Measurements from ENCODE around the gene C21orf91.
"Not testable (repeated sequence)": the region's sequence is repeated elsewhere in the genome, so short reads cannot be mapped to it uniquely, and the experiment has no call there.

C21orf91 gene

DNA sequence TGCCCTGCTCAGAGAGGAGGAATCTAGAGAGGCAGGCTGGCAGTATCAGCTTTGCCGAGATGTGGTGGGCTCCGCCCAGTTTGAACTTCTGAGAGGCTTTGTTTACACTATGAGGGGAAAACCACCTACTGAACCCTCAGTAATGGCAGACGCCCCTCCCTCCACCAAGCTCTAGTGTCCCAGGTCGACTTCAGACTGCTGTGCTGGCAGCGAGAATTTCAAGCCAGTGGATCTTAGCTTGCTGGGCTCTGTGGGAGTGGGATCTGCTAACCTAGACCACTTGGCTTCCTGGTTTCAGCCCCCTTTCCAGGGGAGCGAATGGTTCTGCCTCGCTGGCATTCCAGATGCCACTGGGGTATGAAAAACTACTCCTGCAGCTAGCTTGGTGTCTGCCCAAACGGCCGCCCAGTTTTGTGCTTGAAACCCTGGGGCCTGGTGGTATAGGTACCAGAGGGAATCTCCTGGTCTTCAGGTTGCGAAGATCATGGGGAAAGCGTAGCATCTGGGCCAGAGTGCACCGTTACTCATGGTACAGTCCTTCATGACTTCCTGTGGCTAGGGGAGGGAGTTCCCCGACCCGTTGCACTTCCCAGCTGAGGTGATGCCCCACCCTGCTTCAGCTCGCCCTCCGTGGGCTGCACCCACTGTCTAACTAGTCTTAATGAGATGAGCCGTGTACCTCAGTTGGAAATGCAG, 43.6 kb downstream of the C21orf91 start:
- no peak for DNase-seq

DNA sequence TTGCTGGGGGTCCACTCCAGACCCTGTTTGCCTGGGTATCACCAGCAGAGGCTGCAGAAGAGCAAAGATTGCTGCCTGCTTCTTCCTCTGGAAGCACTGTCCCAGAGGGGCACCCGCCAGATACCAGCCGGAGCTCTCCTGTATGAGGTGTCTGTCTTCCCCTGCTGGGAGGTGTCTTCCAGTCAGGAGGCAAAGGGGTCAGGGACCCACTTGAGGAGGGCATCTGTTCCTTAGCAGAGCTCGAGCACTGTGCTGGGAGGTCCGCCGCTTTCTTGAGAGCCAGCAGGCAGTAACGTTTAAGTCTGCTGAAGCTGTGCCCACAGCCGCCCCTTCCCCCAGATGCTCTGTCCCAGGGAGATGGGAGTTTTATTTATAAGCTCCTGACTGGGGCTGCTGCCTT, 44.1 kb downstream of the C21orf91 start:
- DNase-seq, result not testable (repeated sequence)

- DNase-seq, result no peak
These were observed 49.7 kb downstream of the C21orf91 start for GRCh38 chr21:17769447-17769845.

DNA sequence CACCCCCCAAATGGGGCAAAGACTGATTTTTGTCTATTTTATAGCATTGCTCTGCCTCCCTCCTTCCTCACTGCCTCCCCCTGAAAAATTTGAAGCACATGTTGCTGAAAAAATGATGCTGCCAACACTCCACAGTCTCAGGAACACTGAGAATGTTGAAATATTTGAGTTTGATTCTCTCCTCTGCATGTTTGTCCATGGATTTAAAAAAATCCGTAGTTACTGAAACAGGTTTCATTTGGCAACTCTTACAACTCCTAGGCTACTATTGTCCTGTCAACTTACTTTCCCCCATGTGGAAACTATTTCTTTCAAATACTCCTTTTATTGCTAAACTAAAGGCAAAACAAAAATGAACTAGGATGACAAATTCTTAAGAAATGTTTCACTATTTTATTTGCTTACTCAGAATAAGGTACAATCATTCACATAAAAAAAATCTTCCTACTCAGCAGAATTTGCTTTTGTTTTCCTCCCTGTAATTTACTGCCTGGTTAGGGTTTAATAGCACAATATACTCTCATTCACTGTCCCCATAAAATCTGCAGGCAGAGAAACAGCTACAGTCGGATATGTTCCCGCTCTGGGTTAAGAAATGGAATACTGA, 50.2 kb downstream of the C21orf91 start:
- DNase-seq, result no peak

DNA sequence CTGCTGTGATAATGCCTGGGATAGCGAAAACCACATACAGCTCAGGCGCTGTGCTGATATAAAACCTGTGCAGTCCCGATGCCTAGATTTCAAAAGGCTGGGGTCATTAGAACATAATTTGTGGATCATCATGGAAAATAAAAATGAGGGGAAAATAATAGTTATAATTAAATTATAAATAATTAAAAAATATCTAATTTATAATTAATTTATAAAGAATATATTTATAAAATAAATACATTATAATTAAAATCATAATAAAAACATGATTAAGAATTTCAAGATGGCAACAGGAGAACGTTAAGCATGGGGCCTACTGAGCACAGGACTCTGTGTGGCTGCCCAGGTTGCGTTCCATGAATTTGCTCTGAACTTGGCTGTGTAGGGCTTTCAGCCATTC, 53.9 kb downstream of the C21orf91 start:
- DNase-seq, result no peak

GRCh38 chr21:17763288-17764037, 55.7 kb downstream of the C21orf91 start:
- DNase-seq, result no peak

- DNase-seq, result no peak
These were observed 59.5 kb downstream of the C21orf91 start for GRCh38 chr21:17759511-17760178.

DNA sequence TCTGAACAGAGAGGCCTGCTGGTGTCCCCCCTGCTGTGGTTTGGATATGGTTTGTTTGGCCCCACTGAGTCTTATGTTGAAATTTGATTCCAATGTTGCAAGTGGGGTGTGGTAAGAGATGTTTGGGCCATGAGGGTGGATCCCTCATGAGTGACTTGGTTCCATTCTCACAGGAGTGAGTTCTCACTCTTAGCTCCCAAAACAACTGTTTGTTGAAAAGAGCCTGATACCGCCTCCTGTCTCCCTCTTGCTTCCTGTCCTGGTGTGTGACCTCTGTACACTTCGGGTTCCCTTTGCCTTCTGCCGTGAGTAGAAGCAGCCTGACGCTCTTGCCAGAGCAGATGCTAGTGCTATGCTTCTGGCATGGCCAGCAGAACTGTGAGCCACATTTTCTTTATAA, 60.5 kb downstream of the C21orf91 start:
- no peak for DNase-seq

- DNase-seq, result no peak
These were observed 61.5 kb downstream of the C21orf91 start for GRCh38 chr21:17757671-17758070.

DNA sequence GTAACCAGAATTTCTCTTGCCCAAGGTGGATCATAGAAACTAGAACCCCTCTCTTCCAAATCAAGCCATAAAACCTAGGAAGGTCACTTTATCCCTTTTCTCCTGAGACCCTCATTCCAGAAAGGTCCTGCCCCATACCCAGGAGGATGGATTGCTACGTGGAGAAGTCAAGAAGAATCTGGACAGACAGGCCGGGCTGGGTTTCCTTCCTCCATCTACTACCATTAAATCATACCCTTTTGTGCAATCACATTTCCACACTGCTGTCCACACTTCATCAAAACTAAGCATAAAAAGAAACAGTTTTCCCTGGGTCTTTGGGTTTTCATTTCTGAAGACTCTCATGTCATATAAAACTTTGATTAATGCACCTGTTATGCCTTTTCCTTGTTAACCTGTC, 65.4 kb downstream of the C21orf91 start:
- DNase-seq, result no peak

DNA sequence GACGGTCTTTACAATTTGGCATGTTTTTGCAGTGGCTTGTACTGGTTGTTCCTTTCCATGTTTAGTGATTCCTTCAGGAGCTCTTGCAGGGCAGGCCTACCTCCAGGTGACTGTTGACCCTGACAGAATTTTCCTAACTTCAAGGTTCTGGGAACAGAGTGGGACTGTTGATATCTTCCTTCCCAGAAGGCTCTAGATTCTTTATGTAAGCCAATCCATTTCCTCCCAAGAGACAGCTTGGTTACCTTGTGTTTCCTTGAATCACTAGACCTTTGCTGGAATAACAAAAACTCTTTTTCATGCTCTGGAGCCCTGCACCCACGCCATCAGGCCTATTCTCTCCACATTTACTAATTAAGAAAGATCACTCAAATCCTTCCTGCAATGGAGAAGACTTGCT, 67.0 kb downstream of the C21orf91 start:
- DNase-seq, result no peak

- no peak for DNase-seq
These were observed 72.2 kb downstream of the C21orf91 start for GRCh38 chr21:17746920-17747319.

GRCh38 chr21:17745086-17745485, 74.1 kb downstream of the C21orf91 start:
- no peak for DNase-seq

- no peak for DNase-seq
These were observed 76.1 kb downstream of the C21orf91 start for GRCh38 chr21:17742940-17743592.

GRCh38 chr21:17742181-17742580, 77.0 kb downstream of the C21orf91 start:
- DNase-seq, result no peak

Measured in fibroblast of skin of right biceps (primary cell).